Subcutaneous adipose tissue (tissue), 4 donors: Measurements from ENCODE around the gene RAI14. TPM values are rescaled to one million over a fixed set of nuclear protein-coding genes. Genes with fewer than 3 reads are reported as not detected.

Experiments used
- total RNA-seq, 4 donors: library from RNA; depleted of rRNA; stranded (reverse); fragments of >200 nt; gene quantifications; one replicate each; pipeline ENCODE4 v1.1.0, GENCODE V29; 2016
- TF ChIP-seq, protein P1 (sequence below): fragments of 450-650 bp; IDR thresholded peaks from one replicate; pipeline ENCODE4 v1.5.1; 2016; ENCODE audit warnings: low read depth, mild to moderate bottlenecking, control low read depth, antibody characterized with exemption, moderate library complexity

Gene RAI14
- total RNA-seq, 4 donors from 2014 or later, result 8.6 to 25.0 (median 13.2) TPM

DNA sequence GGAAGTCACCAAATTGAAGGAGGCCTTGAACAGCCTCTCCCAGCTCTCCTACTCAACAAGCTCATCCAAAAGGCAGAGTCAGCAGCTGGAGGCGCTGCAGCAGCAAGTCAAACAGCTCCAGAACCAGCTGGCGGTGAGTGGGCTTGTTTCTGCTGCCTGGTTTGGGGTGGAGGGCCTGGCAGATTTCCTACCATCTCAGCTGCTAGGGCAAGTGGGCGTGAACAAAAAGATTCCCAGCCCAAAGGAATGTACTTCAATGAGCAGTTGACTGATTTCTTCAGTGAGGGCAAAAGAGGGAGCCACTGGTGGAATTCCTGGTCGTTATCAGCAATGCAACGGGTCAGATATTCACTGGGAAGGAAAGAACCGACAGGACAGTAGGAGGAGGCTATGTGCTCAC, 170.2 kb downstream of the RAI14 start:
- TF ChIP-seq, protein P1, sequence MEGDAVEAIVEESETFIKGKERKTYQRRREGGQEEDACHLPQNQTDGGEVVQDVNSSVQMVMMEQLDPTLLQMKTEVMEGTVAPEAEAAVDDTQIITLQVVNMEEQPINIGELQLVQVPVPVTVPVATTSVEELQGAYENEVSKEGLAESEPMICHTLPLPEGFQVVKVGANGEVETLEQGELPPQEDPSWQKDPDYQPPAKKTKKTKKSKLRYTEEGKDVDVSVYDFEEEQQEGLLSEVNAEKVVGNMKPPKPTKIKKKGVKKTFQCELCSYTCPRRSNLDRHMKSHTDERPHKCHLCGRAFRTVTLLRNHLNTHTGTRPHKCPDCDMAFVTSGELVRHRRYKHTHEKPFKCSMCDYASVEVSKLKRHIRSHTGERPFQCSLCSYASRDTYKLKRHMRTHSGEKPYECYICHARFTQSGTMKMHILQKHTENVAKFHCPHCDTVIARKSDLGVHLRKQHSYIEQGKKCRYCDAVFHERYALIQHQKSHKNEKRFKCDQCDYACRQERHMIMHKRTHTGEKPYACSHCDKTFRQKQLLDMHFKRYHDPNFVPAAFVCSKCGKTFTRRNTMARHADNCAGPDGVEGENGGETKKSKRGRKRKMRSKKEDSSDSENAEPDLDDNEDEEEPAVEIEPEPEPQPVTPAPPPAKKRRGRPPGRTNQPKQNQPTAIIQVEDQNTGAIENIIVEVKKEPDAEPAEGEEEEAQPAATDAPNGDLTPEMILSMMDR, result no peak

DNA sequence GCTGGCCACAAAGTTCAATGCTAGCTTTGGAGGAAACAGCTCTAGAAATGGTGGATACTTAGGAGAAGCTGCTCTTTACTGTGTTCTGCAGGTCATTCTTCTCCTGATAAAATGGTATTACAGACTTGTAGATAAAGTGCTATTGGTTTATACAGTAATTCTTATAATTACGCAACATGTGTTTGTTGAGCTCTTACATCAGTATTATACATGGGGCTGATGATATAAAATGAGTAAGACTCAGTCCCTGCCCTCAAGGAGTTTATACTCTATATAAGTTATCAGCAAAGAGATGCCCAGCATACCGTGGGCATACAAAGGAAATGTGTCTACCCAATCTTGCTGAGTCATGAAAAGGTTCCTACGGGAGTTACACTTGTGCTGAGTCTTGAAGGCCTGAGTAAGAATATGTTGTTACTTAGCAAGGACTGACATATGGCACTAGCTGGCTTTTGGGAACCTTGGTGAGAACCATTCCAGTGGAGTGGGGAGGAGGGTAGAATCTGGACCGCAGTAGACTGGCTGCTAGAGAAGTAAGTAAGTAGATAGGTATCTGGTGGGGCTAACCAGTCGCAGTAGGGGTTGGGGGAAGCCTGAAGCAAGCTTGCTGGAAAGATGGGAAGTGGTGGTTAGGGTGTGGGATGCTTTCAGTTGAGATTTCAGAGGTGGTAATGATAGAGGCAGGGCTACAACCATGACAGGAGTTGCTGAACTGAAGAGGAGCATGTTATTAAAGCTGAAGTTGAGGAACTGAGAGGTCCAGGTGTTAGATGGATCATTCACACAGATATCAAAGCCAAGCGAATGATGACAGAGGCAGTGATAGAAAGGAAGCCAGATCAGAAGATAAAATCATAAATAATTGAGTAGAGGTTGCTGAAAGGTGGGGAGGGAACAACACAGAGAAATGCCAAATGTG, 171.7 kb downstream of the RAI14 start:
- TF ChIP-seq, protein P1, result no peak

DNA sequence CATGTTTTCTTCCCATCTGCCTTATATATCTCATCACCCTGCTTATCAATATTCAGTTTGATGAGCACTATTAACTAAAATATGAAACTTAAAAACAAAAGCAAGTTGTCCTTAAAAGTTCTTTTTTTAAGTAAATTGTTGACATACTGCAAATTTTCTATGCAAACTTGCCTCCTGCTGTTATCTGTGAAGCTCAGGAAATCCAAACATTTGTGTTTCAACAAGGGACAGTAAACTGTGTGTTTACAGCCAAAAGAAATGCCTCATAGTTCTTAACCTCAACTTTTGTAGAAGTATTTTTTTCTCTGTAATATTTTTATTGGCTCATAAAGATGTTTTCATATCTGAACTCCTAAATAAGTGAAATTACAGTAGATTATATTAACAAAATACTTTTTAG, 175.2 kb downstream of the RAI14 start:
- TF ChIP-seq, protein P1, result no peak

DNA sequence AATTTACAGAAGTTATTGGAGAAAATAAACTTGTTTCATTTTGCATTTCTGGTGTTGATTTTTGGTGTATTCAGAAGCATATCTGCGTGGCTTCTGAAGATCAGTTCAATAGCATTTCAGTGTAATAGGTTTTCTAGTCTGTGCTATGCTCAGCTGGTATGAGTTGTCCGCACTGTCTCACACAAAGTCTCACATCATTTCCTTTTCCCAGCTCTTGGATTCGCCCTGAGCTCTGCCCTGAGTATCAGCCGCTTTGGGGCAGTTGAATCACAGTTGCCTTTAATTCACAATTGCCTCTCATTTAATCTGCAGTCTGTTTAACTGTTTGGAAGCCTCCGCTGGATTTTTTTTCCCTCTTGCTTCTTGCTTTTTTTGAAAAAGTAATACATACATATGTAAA, 176.4 kb downstream of the RAI14 start:
- TF ChIP-seq, protein P1, result no peak

DNA sequence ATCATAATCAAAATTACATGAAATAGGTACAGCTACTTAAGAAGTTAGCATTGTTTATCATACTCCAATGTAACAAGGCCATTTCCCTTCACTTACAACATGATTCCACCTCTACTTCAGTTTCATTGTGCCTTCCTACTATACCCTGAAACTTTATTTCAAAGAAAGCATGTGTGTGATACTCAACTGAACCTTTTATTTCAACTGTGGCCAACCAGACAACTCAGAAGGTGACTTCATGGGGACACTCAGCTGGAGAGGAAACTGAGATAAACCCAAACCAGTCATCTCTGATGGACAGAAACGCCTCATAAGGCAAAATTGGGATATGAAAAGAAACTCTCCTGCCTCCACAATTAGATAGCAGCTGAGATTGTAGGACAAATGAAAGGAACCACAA, 177.0 kb downstream of the RAI14 start:
- TF ChIP-seq, protein P1, result no peak

DNA sequence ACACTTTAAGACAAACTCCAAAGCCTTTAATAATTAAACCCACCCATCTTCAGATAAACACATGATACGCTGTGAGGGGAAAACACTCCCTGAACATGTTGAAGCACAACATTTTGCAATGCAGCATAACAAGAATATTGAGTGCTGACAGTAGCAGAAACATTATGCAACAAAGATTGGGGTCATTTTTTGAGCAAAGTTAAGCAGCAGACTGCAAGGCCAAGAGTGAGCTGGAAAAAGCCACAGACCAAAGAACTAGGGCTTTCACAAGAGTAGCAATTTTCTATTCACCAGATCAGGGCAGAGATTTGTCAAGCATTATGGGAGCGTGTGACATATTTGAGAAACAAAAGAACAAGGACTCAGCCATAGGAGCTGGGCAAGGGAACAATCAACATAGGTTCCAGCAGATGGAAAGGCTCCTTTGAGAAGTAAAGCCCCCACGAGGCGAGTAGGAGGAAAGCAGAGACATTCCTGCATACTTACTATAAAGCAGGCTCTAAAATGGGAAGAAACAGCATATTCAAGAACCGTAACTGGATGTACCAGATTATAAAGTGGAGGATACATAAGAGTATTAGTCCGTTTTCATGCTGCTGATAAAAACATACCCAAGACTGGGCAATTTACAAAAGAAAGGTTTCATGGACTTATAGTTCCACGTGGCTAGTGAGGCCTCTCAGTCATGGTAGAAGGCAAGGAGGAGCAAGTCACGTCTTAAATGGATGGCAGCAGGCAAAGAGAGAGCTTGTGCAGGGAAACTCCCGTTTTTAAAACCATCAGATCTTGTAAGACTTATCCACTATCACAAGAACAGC, 178.1 kb downstream of the RAI14 start:
- TF ChIP-seq, protein P1, result no peak

DNA sequence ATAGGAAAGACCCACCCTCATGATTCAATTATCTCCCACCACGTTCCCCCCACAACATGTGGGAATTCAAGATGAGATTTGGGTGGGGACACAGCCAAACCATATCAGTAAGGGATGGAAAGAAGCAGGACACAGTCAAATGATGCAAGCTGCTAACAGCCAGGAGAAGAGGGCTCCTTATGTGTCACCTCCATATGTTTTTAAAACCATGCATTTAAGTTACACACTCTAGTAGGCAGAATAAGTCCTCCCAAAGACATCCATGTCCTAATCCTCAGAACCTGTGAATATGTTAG, 178.6 kb downstream of the RAI14 start:
- TF ChIP-seq, protein P1, result no peak
